Stimulated activated naive CD8-positive, alpha-beta T cell treated with anti-CD3 and anti-CD28 coated beads, Interleukin-15, Interleukin-2, amounts not matched to agents 100 U/mL and 50 U/mL, for 24 hours (primary cell): ENCODE results near the gene BANP.
A peak's percentile ranks its signal among the peaks of the same experiment; 100 is the strongest.

ENCODE experiments used
- ATAC-seq: fragments of 150-1000 bp; cut with Tn5 transposase; one replicate; pipeline ENCODE4 v1.10.0; 2021
- DNase-seq: peaks from one replicate; pipeline ENCODE4 v3.0.0; 2021

Gene BANP

DNA sequence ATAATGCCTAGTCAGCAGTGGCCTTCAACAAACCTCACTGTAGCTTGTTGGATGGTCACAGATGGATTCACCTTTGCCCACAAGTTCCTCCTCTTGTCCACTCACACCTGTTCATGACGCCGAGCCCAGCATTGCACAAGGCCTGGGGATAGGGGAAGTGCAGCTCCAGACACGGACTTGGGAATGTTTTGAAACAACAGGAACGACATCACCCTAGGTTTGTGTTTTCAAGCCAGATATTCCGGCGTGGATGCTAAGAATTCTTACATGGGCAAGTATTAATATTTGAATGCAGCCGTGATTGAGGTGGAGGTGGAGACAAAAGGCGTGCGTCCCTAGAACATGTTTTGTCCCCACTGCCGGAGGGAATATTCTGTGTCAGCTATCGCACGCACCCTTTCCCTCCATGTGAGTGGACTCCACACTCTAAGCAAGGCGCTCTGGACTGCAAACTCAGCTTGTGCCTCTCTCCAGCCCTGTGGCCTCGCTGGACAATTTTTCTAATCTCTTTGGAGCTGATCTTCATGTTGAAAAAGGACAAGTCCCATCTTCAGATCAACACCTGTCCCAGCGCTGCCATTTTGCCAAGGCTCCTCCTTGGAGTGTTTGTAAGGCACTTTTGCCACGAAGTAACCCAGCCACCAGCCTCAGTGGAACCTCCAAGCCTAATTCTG is 2.0 kb upstream of the BANP start:
- no peak for DNase-seq
- ATAC-seq, result no peak

DNA sequence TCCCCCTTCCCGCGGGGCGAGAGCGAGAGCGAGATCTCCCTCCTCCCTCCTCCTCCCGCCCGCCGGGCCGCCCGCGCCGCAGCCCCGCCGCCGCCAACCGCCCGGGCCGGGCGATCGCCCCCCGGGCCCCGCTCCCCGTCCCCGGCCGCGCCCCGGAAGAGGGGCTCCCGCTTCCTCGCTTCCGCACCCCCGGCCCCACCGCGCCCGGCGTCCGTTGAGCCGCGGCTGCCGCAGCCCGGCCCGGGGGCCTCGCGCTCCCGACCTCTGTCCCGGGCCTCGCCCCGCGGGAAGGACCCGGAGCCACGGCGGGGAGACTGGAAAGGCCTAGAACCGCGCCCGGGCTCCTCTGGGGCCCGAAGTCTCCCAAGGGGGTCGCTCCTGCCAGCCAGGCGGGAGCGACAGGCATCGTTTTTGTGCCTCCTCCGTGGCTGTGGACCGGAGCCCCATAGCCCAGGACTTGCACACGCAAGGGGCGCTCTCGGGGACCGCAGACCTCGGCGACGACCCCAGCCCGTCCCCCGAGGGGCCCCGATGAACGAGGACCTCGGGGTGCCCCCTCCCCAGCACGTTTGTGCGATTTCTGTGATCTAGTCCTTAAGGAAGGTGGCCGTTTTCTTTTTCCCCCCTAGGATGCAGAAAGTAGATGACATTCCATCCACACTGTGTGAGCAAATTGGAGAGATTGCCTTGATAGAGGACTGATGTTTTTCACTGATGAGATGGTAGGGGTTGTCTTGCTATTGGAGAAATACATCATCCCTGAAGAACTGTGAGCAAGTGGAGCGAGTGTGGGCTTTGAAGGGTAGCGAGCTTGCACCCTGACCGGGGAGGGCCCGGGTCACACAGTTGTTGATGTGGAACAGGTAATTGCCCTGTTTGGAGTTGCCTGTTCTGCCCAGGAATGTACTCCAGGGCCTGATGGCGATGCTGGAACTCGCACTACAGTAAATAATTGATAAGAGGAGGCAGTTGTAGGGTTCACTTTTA is 611 bp downstream of the BANP start:
- peak; percentile 44 for DNase-seq
- ATAC-seq, result no peak

DNA sequence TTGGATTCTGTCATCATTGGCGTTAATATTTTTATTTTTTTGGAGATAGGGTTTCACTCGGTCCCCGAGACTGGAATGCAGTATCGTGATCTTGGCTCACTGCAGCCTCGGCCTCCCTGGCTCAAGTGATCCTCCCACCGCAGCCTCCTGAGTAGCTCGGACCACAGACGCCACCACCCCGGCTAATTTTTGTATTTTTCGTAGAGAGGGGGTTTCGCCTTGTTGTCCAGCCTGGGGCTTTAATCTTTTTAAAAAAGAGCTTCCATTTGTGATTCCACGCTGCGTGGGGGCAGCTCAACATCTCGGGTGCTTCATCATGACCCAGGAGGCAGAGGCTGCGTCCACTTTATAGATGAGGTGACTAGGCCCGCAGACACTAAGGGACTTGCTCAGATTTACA is 1.5 kb downstream of the BANP start:
- DNase-seq (no peak), ATAC-seq (no peak)

DNA sequence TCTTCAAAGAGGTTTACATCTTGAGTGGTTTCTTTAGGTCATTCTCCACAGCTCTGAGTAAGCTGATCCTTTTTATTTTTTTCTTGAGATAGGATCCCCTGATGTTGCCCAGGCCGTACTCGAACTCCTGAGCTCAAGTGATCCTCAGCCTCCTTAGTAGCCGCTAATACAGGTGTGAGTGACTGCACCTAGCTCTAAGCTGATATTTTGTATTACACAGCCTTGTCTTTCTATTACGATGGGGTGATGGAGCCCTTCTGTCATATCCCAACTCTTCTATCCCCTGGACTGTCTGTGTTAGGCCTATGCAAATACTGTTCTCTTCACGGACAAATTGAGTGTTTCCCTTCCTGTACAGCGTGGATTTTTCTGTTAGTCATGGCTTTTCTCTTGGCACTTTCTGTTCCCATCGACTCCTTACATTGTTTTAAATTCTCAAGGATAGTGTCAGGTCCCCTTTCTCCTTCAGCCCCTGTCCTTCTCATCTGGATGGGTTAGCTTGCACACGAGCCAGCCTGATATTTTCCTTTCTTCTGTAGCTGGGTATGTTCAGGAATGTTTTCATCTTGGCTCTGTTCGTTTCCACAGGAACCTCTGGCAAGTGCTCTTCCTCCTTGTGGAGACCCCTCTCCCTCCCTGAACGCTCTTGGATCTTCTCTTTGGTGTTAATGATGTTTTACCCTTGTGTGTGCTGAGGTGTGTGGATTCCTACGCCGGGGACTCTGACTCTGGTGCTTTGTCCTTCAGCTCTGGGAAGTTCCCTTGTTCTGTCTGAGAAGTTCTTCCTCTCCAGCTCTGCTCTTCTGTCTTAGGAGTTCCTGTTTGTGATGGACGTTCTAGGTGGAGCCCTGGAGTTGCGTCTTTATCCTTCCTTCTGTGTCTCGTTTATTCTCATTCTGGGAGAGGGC is 2.3 kb downstream of the BANP start:
- DNase-seq (no peak), ATAC-seq (no peak)

DNA sequence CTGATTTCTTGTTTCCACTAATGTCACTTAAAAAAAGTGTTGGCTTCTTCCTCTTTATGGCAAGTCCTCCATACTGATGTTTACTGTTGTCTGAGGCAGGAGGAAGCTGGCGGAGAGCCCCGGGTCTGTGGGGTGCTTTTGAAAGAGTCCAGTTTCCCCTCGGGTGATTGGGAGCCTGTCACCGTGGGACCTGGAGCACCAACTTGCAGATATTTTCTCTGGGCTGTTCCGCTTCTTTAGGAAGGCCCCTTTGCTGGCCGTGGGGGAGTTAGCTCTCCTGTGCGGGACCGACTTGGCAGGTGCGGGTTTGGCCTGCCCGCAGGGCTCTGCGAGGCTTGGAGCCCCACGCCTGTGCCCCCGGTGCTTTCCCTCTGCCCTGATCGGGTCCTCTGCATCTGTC is 3.1 kb downstream of the BANP start:
- ATAC-seq (no peak), DNase-seq (no peak)

DNA sequence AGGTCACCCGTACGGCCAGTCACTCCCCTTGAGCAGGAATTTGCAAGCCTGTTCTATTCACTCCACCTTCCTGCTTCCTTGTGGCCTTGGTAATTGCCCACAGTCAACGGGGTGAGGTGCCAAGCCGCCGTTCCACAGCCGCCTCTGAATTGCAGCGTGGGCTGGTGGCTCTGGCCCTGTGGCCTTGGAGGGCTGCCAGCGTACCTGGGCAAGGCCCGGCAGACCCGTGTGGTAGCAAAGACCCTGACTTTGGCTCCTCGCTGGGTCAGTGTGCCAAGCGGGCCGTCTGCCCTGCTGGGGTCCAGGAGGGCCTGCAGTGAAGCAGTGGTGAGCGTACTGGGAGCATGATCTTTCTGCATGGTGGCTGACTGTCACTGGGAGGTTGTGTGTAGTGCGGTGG is 3.6 kb downstream of the BANP start:
- DNase-seq (no peak), ATAC-seq (no peak)

DNA sequence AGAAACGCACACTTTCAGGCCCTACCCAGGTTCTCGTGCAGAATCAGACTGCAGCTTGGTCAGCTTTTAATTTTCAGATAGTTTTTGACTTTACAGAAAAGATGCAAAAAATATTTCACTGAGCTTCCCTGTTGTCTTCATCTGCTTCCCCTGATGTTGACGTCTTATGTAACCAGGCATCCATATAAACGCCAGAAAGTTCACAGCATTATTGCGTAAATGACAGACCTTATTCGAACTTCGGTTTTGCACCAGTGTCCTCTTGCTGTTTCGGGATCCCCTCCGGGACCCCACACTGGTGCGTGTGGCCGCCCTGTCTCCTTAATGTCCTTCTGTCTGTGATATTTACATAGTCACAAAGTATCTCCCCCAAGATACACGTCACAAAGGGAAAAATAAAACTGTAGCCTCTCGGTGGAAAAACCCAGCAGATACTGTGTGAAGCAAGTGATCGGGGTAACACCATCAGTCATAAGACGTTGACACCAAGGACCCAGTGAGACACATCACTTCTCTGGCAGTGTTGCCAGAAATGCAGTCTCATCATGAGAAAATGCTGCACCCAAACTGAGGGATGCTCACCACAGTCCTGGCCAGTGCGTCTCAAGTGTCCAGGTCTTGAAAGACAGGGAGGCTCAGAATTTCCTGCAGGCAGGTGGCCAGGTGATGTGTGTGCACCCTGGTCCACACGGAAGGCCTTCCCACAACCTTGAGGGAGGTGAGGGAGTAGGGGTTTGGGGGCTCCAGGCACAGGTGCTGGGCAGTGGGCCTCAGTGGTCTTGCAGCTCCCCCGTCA is 4.3 kb downstream of the BANP start:
- DNase-seq, result no peak
- no peak for ATAC-seq

DNA sequence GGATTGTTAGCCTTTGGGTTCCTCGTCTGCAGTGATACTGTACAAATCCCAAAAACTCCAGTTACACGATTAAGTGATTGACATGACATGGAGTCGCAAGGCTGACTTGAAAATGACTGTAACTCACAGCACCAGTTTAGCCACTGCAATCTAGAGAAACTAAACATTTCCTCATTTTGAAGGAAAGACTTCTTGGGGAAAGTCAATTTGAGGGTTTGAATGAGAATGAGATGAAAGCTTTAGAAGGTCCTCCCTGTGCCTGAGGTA is 4.8 kb downstream of the BANP start:
- no peak for DNase-seq
- no peak for ATAC-seq

DNA sequence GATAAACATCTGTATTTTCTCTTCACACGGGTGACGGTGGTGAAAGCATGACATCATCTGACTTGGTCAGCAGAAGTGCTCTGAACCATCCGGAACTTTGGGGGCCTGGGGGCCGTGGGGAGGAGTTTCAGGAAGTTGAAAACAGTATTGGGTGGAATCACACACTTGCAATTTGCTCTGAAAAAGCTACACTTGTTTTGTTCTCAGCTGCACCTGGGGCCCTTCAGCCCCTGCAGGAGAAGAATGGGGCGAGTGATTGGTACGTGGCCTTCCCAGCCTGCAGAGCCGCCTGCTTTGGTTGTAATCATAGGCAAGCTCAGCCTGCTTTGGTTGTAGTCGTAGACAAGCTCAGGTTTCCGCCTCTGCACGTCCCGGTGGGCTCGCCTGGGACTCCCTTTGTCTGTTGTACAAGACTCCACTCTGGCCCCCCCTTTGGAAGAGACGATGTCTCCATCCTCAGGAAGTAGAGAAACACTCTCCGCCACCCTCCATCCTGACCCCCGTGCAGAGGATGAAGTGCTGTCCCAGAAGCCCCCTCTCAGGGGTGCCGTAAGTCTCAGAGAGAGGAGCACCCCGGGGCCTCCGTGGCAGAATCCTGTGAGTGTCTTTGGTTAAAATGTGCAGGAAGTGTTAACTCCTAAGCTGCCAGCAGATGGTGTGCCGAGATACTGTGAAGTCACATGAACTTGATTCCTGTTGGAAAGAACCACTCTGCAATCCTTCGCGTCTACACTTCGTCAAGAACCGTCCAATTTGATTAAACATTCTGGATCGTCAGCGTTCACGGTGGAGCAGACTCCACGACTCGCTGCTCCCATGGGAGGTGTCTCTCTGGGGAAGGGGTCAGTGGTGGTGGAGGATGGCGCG is 5.4 kb downstream of the BANP start:
- peak; percentile 60 for ATAC-seq
- peak; percentile 75 for DNase-seq

DNA sequence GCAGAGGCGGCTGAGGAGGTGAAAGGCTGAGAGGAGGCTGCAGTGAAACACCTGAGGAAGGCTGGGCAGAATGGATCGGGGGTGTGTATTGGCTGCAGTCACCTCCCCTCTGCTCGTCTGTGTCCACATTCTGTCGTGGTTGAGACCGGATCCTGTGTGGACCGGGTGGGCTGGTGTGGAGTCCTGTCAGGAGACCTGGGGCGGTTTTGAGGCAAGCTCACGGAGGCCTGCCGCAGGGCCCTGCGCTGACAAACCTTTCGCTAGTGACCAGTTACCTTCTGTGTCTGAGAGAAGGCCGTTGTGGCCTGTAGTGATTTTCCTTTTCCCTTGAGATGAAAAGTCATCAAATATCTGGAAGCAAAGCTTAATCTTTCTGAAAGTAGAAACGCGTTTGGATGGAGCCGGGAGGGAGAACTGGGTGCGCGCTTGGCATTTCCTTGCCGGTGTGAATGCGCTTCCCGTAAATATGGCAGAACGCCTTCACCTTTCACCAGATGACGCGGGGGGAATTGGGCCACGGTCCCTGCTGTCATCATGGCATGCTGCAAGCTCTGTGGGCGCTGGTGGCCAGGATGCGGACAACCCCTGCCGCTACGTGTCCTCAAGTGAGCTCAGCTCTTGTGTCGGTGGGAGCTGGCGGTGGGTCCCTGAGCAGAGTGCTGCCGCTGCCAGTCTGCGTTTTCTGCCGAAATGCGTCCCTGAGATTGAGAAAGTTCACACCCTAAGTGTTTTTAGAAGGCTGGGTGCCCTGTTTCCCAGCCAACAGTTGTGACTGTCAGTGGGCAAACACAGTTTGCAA is 6.3 kb downstream of the BANP start:
- ATAC-seq (no peak), DNase-seq (no peak)

DNA sequence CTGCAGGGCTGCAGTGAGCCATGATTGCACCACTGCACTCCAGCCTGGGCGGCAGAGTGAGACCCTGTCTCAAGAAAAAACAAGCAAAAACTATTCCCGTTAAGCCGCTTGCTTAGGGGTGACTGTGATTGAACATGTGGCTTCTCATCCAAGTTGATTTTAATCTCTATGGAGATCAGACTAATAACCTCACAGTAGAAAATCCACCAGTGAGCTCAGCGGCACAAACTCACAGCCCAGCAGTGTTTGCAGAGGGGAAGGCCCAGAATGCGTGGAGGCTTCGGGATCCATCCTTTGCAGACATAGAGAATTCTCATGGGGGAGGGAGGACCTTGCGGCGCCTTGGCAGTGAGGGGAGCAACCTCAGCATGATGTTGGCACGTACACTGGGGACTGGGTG is 7.4 kb downstream of the BANP start:
- DNase-seq (no peak), ATAC-seq (no peak)

DNA sequence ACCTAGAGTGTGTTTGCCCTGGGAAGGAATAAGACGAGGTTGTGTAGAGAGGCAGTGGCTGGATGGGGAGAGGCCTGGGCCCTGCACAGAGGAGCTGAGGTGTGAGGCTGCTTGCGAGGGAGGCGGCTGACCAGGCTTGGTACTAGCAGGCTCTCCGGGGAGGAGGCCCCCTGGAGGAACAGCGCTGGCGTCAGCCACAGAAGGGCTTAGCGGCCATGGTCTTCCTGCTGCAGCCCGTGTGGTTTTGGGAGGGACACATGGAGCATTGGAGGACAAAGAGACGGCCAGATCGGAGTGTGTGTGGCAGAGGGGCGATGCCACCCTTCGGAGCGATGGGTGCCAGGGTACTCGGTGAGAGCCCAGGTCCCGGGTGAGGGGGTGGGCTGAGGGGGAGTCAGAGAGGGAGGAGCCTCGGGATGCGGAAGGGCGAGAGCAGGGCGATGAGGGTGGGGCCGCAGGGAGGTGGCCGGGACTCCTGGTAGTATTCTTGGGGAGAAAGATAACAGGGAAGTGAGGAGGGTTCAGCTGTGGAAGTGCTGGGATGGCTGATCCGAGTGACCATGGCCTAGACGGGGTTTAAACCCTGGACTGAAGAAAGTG is 8.3 kb downstream of the BANP start:
- DNase-seq, result no peak
- ATAC-seq, result no peak

DNA sequence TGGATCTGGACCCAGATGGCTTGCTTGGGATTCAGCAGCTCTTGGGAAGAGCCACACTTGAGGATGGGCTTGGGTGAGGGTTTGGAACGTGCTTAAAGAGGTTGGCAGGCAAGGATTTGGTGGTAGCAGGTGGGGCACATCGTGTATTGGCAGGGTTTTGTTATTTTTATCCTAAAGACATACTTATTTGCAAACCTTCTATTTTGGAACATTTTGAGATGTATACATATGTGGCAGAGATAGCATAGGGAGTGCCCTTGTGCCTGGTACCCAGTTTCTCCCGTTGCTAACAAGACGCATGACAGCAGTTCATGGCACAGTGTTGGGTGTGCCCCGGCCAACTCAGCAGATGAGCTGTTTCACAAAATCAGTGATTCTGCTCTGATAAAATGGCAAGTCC is 9.1 kb downstream of the BANP start:
- DNase-seq (no peak), ATAC-seq (no peak)

DNA sequence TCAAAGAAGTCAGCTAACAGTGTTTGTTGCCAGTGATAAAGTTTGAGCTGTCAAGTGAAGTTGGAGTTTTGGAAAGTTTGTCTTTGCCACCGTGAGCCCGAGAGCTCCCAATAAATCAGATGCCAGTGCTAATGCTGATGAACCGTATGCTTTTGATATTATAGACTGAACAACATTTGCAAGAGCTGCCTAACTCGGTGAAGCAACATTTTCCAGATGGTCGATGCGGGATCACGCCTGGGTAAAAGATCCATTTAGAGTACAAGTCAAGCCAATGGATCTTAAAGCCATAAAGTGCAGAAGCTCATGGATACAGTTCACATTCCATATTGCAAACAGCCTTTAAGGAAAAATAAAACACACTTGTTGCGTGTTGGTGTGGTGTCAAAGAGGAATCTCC is 9.6 kb downstream of the BANP start:
- DNase-seq (no peak), ATAC-seq (no peak)

DNA sequence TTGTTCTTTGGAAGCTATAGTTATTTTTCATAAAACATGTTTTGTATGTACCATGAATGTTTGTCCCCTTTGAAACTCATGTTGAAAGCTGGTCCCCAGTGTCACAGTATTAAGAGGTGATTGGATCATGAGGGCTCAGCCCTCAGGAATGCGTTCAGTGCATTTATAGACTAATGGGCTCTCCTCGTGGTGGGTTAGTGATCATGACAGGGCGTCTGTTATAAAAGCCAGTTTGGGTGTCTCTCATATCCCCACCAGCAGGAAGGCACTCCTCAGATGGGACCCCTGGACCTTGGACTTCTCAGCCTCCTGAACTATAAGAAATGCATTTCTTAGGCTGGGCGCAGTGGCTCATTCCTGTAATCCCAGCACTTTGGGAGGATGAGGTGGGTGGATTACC is 10.4 kb downstream of the BANP start:
- DNase-seq, result no peak
- ATAC-seq, result no peak

DNA sequence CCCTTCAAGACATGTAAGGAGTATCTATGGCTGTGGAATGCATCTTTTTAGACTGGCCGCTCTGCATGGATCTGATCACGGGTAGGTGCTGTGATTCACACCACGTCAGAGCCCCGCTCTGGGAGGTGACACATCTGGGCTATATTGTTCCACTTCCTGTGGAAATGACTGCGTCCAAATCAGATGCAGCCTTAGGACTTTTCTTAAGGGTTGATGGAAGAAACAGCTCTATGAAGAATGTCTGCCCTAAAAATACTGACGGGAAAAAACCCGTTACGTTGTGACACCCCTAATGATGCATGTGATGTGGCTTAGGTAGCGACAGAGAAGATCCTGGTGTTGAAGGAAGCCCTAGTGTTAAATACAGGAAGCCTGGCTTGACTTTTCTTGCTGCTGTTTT is 12.2 kb downstream of the BANP start:
- DNase-seq (peak; percentile 73), ATAC-seq (peak; percentile 98)

DNA sequence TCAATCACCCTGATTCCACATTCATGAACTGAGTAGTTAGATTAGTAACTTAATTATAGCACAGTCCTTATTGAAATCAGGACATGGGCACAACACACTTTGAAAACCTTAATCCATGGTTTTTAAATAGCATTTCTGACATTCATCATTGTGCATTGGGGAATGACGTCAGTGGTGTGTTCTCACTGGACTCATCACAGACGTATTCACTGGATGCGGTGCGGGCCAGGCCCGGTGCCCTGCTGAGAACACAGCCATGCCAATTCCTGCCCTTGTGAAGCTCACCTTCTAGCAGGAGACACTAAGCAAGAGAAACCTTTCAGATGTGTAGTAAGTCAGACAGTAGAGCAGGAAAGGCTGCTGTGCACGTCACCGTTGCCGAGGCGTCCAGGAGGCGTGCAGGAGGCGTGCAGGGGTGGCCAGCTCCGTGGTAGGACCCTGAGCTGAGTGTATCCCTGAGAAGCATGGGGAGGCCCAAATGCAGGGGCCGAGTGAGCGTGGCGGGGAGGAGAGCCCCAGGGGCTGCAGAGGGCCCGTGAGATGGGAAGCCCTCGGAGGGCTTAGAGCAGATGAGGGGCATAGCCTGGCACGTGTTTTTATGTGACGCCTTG is 12.9 kb downstream of the BANP start:
- no peak for ATAC-seq
- no peak for DNase-seq

DNA sequence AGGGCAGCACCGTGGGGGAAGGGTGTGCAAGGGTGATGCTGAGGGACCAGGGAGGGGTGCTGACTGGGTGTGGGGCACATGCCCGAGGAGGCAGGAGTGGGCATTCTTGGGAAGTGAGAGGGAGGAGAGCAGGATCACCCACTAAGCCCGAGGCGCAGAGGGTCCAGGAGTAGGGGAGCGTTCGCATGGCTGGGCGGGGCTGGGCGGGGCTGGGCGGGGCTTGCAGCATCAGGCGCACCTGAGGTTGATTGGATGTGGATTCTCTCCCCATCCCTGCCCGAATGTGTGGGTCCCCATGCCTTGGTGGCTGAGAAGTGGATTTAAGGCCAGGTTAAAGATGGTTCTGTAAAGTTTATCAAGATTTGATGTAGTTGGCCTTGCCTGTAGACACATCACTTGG is 14.2 kb downstream of the BANP start:
- no peak for DNase-seq
- ATAC-seq, result no peak

DNA sequence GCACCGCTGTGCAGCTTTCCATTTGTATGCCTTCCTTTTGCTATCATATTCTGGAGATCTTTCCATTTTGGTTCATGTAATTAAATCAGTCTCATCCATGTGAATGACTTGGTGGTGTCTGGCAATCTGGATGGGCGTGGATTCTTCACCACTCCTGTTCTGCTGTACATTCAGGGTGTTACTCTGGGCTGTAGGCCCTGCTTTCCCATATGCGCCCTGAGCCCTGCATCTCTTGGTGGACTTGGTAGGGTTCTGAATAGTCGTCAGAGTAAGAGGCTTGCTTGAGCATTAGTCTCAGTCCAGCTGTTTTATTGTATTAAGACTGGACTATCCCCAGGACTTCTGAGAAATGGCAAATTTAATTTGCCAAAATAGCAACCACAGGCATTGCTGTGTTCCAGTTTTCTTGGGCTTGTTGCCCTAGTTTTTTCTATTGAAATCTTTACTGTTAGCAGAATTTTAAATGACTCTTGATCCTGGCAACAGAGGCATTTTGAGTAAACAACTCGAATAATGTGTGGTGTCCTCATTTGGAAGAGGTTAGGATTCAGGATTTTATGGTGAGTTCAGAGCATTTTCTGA is 14.9 kb downstream of the BANP start:
- DNase-seq, result no peak
- ATAC-seq, result no peak
